Measurements from ENCODE around the gene MOB3B. TPM values are rescaled to one million over a fixed set of nuclear protein-coding genes. Genes with fewer than 3 reads are reported as not detected.

Gene MOB3B
- total RNA-seq, 1 experiment from 2014 or later = 0.19 TPM

- Histone ChIP-seq H3K9me3 (ENCODE audit: low read depth, low read length, poor library complexity, severe bottlenecking) (no peaks in the 10 kb centered on the region), H3K27ac (ENCODE audit: low read depth, low read length, poor library complexity, severe bottlenecking) (no peak overlapping the region), H3K36me3 (ENCODE audit: insufficient read depth, low read length, poor library complexity, severe bottlenecking) (no peaks in the 10 kb centered on the region), H3K4me3 (ENCODE audit: low read depth, low read length, poor library complexity, severe bottlenecking) (no peak overlapping the region), H3K4me1 (ENCODE audit: insufficient read depth, low read length, poor library complexity, severe bottlenecking) (no peaks in the 10 kb centered on the region), H3K27me3 (replicated peaks; ENCODE audit: insufficient read depth, low read depth, low read length, poor library complexity) (no peaks in the 10 kb centered on the region)
- CTCF ChIA-PET = no interaction called here
- intact Hi-C loops (cut with micrococcal nuclease; ENCODE audit: unreplicated experiment) = no loop called here
- BruUV-seq (replicated peaks) = no TSS peak
- POLR2A ChIA-PET (ENCODE audit: low non-redundant PET) = no interaction called here
- TF ChIP-seq CTCF (conservative IDR thresholded peaks at IDR 0.05; ENCODE audit: low read depth, low read length) = no peak
- TF ChIP-seq EZH2 (IDR thresholded peaks at IDR 0.05; ENCODE audit: borderline replicate concordance, low read depth, low read length, poor library complexity, severe bottlenecking) = no peak
- no peak for DNase-seq (ENCODE audit: low spot score)
Observed at GRCh38 chr9:27470291-27470856, 59.2 kb downstream of the MOB3B start.

- H3K4me3 ChIP-seq (ENCODE audit: low read depth, low read length, poor library complexity, severe bottlenecking) = no peak overlapping the region
- intact Hi-C loops (cut with micrococcal nuclease; ENCODE audit: unreplicated experiment) = no loop called here
- no peak for TF ChIP-seq EZH2 (IDR thresholded peaks at IDR 0.05; ENCODE audit: borderline replicate concordance, low read depth, low read length, poor library complexity, severe bottlenecking)
- TF ChIP-seq CTCF (conservative IDR thresholded peaks at IDR 0.05; ENCODE audit: low read depth, low read length) = no peak
- no TSS peak for BruUV-seq (replicated peaks)
- H3K36me3 ChIP-seq (ENCODE audit: insufficient read depth, low read length, poor library complexity, severe bottlenecking) = no peaks in the 10 kb centered on the region
- ChIA-PET POLR2A (ENCODE audit: low non-redundant PET) (no interaction called here), CTCF (no interaction called here)
- no peaks in the 10 kb centered on the region for H3K9me3 ChIP-seq (ENCODE audit: low read depth, low read length, poor library complexity, severe bottlenecking)
- no peaks in the 10 kb centered on the region for H3K4me1 ChIP-seq (ENCODE audit: insufficient read depth, low read length, poor library complexity, severe bottlenecking)
- DNase-seq (ENCODE audit: low spot score) = no peak
- H3K27me3 ChIP-seq (replicated peaks; ENCODE audit: insufficient read depth, low read depth, low read length, poor library complexity) = no peaks in the 10 kb centered on the region
- H3K27ac ChIP-seq (ENCODE audit: low read depth, low read length, poor library complexity, severe bottlenecking) = no peak overlapping the region
Observed at GRCh38 chr9:27469550-27469949, 60.1 kb downstream of the MOB3B start.

- no peak overlapping the region for H3K27ac ChIP-seq (ENCODE audit: low read depth, low read length, poor library complexity, severe bottlenecking)
- no peaks in the 10 kb centered on the region for H3K36me3 ChIP-seq (ENCODE audit: insufficient read depth, low read length, poor library complexity, severe bottlenecking)
- no peak for DNase-seq (ENCODE audit: low spot score)
- intact Hi-C loops (cut with micrococcal nuclease; ENCODE audit: unreplicated experiment) = no loop called here
- BruUV-seq (replicated peaks) = no TSS peak
- no peaks in the 10 kb centered on the region for H3K9me3 ChIP-seq (ENCODE audit: low read depth, low read length, poor library complexity, severe bottlenecking)
- H3K4me1 ChIP-seq (ENCODE audit: insufficient read depth, low read length, poor library complexity, severe bottlenecking) = no peaks in the 10 kb centered on the region
- CTCF ChIA-PET = no interaction called here
- no peak for TF ChIP-seq CTCF (conservative IDR thresholded peaks at IDR 0.05; ENCODE audit: low read depth, low read length)
- TF ChIP-seq EZH2 (IDR thresholded peaks at IDR 0.05; ENCODE audit: borderline replicate concordance, low read depth, low read length, poor library complexity, severe bottlenecking) = no peak
- POLR2A ChIA-PET (ENCODE audit: low non-redundant PET) = no interaction called here
- H3K27me3 ChIP-seq (replicated peaks; ENCODE audit: insufficient read depth, low read depth, low read length, poor library complexity) = no peaks in the 10 kb centered on the region
- no peak overlapping the region for H3K4me3 ChIP-seq (ENCODE audit: low read depth, low read length, poor library complexity, severe bottlenecking)
Observed at GRCh38 chr9:27468462-27469110, 61.0 kb downstream of the MOB3B start.
